Esophagus muscularis mucosa (tissue), 4 donors: Measurements from ENCODE around the gene SLC25A44. TPM values are rescaled to one million over a fixed set of nuclear protein-coding genes. Genes with fewer than 3 reads are reported as not detected.

Experiments used
- DNase-seq: peaks from one replicate; pipeline ENCODE4 v3.0.0-alpha.2; 2017; ENCODE audit errors: extremely low spot score
- H3K27ac ChIP-seq, 4 donors: fragments of 200-600 bp; sonication (generic); replicated peaks in 1 of 4; 1 replicate in 3 of 4; 2 replicates in 1 of 4; pipeline ENCODE4 v1.5.1; 2016 to 2019; ENCODE audit warnings: mild to moderate bottlenecking in 1 of 4
- H3K27me3 ChIP-seq, 4 donors: fragments of 200-600 bp; sonication (generic); one replicate each; pipeline versions ENCODE4 v1.5.1 to v1.6.0; 2016 to 2019
- H3K36me3 ChIP-seq, 4 donors: fragments of 200-600 bp; sonication (generic); one replicate each; pipeline ENCODE4 v1.5.1; 2016 to 2019
- H3K4me1 ChIP-seq, 4 donors: fragments of 200-600 bp; sonication (generic); one replicate each; pipeline ENCODE4 v1.5.1; 2016 to 2019
- H3K4me3 ChIP-seq, 4 donors: fragments of 200-600 bp; sonication (generic); 1 replicate in 2 of 4; 2 replicates in 2 of 4; pipeline ENCODE4 v1.5.1; 2016 to 2019; ENCODE audit warnings: mild to moderate bottlenecking in 4 of 4, moderate library complexity in 1 of 4
- H3K9me3 ChIP-seq, 4 donors: fragments of 200-600 bp; sonication (generic); 1 replicate in 3 of 4; 2 replicates in 1 of 4; pipeline ENCODE4 v1.5.1; 2016 to 2019
- EP300 ChIP-seq: sonication (generic); formaldehyde crosslinking; IDR thresholded peaks from one replicate; pipeline ENCODE4 v1.6.1; 2017; ENCODE audit warnings: antibody characterized with exemption
- POLR2A ChIP-seq: fragments of 450-650 bp; IDR thresholded peaks from one replicate; pipeline ENCODE4 v1.6.1; 2017; ENCODE audit warnings: antibody characterized with exemption, moderate library complexity, mild to moderate bottlenecking, low read depth
- POLR2AphosphoS5 ChIP-seq, 2 donors: sonication (generic); formaldehyde crosslinking; IDR thresholded peaks; one replicate each; pipeline ENCODE4 v1.6.1; 2017; ENCODE audit warnings: antibody characterized with exemption in 2 of 2
- WGBS: methylation state at CpG from one replicate; pipeline ENCODE4 v1.1.5; 2018; 5-methylcytosine and 5-hydroxymethylcytosine counted together
- intact Hi-C: fragments of 100-400 bp; cut with DNase I; formaldehyde crosslinking; loops from one replicate; pipeline ENCODE4 v1.15.1; 2023
- total RNA-seq, 4 donors: library from RNA; depleted of rRNA; stranded (reverse); fragments of >200 nt; gene quantifications; one replicate each; pipeline versions ENCODE4 v1.1.0 to v1.2.1, GENCODE V29; 2016
- TF ChIP-seq, protein P1 (sequence below), 3 experiments: fragments of 200-600 bp in 2 of 3; fragments of 450-650 bp in 1 of 3; sonication (generic) in 2 of 3; IDR thresholded peaks; one replicate each; pipeline ENCODE4 v1.5.1; 2017 to 2019; ENCODE audit warnings: antibody characterized with exemption in 3 of 3, mild to moderate bottlenecking in 2 of 3, moderate library complexity in 1 of 3

SLC25A44 gene
- total RNA-seq, 4 donors from 2014 or later: 8.3 to 18.2 (median 15.0) TPM

- Histone ChIP-seq H3K4me3 (no peak overlapping the region), H3K36me3 (peaks cover 21 to 72% (median 55%) of the 10 kb centered on the region in 4 donors), H3K27ac (no peak overlapping the region), H3K9me3 (no peaks in the 10 kb centered on the region), H3K27me3 (no peaks in the 10 kb centered on the region), H3K4me1 (peaks cover 0 to 18% (median 14%) of the 10 kb centered on the region in 4 donors)
- 84% methylated on average over 5 of the region's 5 CpGs for WGBS
- DNase-seq: no peak
- TF ChIP-seq, protein P1, sequence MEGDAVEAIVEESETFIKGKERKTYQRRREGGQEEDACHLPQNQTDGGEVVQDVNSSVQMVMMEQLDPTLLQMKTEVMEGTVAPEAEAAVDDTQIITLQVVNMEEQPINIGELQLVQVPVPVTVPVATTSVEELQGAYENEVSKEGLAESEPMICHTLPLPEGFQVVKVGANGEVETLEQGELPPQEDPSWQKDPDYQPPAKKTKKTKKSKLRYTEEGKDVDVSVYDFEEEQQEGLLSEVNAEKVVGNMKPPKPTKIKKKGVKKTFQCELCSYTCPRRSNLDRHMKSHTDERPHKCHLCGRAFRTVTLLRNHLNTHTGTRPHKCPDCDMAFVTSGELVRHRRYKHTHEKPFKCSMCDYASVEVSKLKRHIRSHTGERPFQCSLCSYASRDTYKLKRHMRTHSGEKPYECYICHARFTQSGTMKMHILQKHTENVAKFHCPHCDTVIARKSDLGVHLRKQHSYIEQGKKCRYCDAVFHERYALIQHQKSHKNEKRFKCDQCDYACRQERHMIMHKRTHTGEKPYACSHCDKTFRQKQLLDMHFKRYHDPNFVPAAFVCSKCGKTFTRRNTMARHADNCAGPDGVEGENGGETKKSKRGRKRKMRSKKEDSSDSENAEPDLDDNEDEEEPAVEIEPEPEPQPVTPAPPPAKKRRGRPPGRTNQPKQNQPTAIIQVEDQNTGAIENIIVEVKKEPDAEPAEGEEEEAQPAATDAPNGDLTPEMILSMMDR (IDR thresholded peaks at IDR 0.05): no peak
- no peak for TF ChIP-seq EP300
- TF ChIP-seq POLR2AphosphoS5 (IDR thresholded peaks at IDR 0.05): no peak
- no peak for TF ChIP-seq POLR2A
- intact Hi-C loops: no loop called here
Observed at GRCh38 chr1:156233426-156234127, 39.7 kb downstream of the SLC25A44 start.

GRCh38 chr1:156236164-156236563, 42.3 kb downstream of the SLC25A44 start:
- Histone ChIP-seq H3K36me3 (peaks cover 32 to 90% (median 73%) of the 10 kb centered on the region in 4 donors), H3K4me1 (no peaks in the 10 kb centered on the region), H3K27ac (no peak overlapping the region), H3K9me3 (no peaks in the 10 kb centered on the region), H3K4me3 (no peak overlapping the region), H3K27me3 (no peaks in the 10 kb centered on the region)
- no peak for DNase-seq
- WGBS: 91% methylated on average over 4 of the region's 12 CpGs
- no peak for TF ChIP-seq POLR2AphosphoS5 (IDR thresholded peaks at IDR 0.05)
- TF ChIP-seq, protein P1 (IDR thresholded peaks at IDR 0.05): no peak
- no peak for TF ChIP-seq POLR2A
- no peak for TF ChIP-seq EP300
- intact Hi-C loops: no loop called here

DNA sequence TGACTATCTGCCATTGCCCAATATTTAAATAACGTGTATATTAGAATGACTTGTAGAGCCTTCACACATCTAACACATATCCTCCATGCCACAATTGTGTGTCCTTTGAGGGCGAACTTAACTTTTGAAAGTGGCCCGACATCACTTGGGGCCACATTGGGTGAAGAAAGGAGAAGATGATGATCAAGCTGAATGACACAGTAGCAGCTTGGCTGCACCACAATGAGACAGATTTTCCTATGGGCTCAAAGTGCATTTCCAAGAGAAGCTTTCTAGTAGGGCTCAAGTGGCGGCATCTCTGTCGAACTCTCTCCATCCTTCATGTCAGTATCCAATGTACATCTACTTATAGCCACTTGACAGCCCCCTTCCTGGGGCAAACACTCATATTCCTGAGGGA, 44.3 kb downstream of the SLC25A44 start:
- intact Hi-C loops: no loop called here
- no peak for DNase-seq
- 95% methylated on average over 5 of the region's 5 CpGs for WGBS

DNA sequence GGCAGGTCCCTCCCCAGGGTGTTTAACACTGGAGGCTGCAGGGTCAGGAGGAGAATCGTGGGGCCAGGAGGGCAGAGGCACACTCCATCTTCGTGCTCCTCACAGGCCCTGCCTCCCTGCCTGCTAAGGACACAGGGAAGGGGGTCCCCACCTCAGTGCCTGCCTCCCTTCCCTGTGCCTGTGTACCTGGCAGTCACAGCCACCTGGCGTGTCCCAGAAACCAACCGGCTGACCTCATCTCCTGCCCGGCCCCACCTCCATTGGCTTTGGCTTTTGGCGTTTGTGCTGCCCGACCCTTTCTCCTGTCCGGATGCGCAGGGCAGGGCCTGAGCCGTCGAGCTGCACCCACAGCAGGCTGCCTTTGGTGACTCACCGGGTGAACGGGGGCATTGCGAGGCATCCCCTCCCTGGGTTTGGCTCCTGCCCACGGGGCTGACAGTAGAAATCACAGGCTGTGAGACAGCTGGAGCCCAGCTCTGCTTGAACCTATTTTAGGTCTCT, 47.5 kb downstream of the SLC25A44 start:
- Histone ChIP-seq H3K4me3 (no peak overlapping the region), H3K4me1 (peaks cover 12 to 18% (median 13%) of the 10 kb centered on the region in 4 donors), H3K9me3 (no peaks in the 10 kb centered on the region), H3K27me3 (peaks cover 0 to 27% (median 8%) of the 10 kb centered on the region in 4 donors), H3K36me3 (peaks cover 27 to 58% (median 56%) of the 10 kb centered on the region in 4 donors), H3K27ac (no peak overlapping the region)
- WGBS: 70% methylated on average over 10 of the region's 15 CpGs
- no peak for DNase-seq
- intact Hi-C loops: no loop called here
- TF ChIP-seq, protein P1 (IDR thresholded peaks at IDR 0.05): no peak
- TF ChIP-seq EP300 (no peak), POLR2A (no peak), POLR2AphosphoS5 (IDR thresholded peaks at IDR 0.05) (no peak)

More for the DNA sequence above, 44.3 kb downstream of the SLC25A44 start:
- peaks cover 32 to 90% (median 82%) of the 10 kb centered on the region in 4 donors for H3K36me3 ChIP-seq
- TF ChIP-seq, protein P1 (IDR thresholded peaks at IDR 0.05): no peak
- TF ChIP-seq EP300: no peak
- no peak overlapping the region for H3K4me3 ChIP-seq
- no peaks in the 10 kb centered on the region for H3K9me3 ChIP-seq
- H3K27ac ChIP-seq: no peak overlapping the region
- H3K4me1 ChIP-seq: no peaks in the 10 kb centered on the region
- no peaks in the 10 kb centered on the region for H3K27me3 ChIP-seq
